ENCODE results near the gene TMEM45B.

GRCh38 chr11:129866311-129866710, 50.7 kb downstream of the TMEM45B start:
- TF ChIP-seq, protein P1, sequence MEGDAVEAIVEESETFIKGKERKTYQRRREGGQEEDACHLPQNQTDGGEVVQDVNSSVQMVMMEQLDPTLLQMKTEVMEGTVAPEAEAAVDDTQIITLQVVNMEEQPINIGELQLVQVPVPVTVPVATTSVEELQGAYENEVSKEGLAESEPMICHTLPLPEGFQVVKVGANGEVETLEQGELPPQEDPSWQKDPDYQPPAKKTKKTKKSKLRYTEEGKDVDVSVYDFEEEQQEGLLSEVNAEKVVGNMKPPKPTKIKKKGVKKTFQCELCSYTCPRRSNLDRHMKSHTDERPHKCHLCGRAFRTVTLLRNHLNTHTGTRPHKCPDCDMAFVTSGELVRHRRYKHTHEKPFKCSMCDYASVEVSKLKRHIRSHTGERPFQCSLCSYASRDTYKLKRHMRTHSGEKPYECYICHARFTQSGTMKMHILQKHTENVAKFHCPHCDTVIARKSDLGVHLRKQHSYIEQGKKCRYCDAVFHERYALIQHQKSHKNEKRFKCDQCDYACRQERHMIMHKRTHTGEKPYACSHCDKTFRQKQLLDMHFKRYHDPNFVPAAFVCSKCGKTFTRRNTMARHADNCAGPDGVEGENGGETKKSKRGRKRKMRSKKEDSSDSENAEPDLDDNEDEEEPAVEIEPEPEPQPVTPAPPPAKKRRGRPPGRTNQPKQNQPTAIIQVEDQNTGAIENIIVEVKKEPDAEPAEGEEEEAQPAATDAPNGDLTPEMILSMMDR (IDR thresholded peaks at IDR 0.05): no peak
- TF ChIP-seq EP300 (IDR thresholded peaks at IDR 0.05) (no peak), POLR2A (IDR thresholded peaks at IDR 0.05) (no peak)

Data from upper lobe of left lung (tissue), 4 donors.